Omental fat pad (tissue), 4 donors: ENCODE data around the gene SHQ1. TPM values are rescaled to one million over a fixed set of nuclear protein-coding genes. Genes with fewer than 3 reads are reported as not detected.
A peak's percentile ranks its signal among the peaks of the same experiment; 100 is the strongest.

ENCODE experiments used
- ATAC-seq: fragments of 150-250 bp; one replicate; pipeline ENCODE4 v1.9.1; 2016; ENCODE audit warnings: mild to moderate bottlenecking, moderate library complexity; ENCODE audit not compliant: low FRiP score
- DNase-seq: peaks from one replicate; pipeline ENCODE4 v3.0.0-alpha.2; 2019; ENCODE audit warnings: low spot score
- CTCF ChIP-seq, 3 donors: fragments of 450-650 bp; IDR thresholded peaks; one replicate each; pipeline ENCODE4 v1.5.1; 2016 to 2017; ENCODE audit warnings: antibody characterized with exemption in 3 of 3, mild to moderate bottlenecking in 3 of 3, moderate library complexity in 2 of 3
- total RNA-seq, 4 donors: library from RNA; depleted of rRNA; stranded (reverse); fragments of >200 nt; gene quantifications; one replicate each; pipeline ENCODE4 v1.1.0, GENCODE V29; 2016

SHQ1 gene
- total RNA-seq, 4 donors from 2014 or later, result 11.0 to 22.9 (median 16.7) TPM

DNA sequence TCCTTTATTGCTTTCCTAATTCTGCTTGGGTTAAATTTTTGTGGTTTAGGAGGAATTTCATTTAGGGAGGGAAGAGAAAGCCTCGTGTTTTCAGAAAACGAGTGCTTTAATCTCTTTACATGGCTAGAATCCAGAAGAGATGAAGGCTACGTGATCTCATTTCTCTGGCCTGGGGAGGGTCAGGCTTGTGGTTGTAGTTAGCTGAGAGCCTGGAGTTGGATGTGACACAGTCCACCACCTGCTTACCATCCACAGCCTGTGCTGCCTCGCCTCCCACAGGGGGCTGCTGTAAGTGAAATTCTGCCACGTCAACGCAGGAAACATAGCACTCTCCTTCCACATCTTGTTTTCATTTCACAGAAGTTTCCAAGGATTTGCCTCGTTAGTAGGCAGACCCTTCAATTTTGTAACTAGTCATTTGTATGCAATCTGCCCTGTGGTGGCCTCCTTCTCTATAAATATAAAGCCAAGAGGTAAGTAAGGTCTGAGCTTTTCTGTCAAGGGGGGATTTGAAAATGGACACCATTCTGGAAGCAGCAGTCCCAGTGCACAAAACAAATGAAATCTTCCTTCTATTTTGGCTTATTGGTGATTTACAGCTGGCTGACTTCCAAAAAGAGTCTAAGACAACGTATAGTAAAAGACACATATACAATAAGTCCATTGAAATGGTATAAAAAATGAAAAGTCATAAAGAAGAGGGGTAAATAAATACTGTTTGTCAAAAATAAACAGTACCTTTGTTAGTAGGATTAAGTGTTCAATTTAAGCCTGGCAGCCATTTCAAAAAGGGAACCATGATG, 43.0 kb upstream of the SHQ1 start:
- no peak for TF ChIP-seq CTCF (IDR thresholded peaks at IDR 0.05)
- ATAC-seq (no peak), DNase-seq (no peak)

GRCh38 chr3:72890166-72890925, 42.1 kb upstream of the SHQ1 start:
- ATAC-seq, result no peak

GRCh38 chr3:72889310-72890165, 41.3 kb upstream of the SHQ1 start:
- no peak for DNase-seq
- TF ChIP-seq CTCF (IDR thresholded peaks at IDR 0.05), result no peak
- ATAC-seq, result no peak

More at GRCh38 chr3:72890166-72890925, 42.1 kb upstream of the SHQ1 start:
- TF ChIP-seq CTCF (IDR thresholded peaks at IDR 0.05), result no peak
- DNase-seq, result no peak

DNA sequence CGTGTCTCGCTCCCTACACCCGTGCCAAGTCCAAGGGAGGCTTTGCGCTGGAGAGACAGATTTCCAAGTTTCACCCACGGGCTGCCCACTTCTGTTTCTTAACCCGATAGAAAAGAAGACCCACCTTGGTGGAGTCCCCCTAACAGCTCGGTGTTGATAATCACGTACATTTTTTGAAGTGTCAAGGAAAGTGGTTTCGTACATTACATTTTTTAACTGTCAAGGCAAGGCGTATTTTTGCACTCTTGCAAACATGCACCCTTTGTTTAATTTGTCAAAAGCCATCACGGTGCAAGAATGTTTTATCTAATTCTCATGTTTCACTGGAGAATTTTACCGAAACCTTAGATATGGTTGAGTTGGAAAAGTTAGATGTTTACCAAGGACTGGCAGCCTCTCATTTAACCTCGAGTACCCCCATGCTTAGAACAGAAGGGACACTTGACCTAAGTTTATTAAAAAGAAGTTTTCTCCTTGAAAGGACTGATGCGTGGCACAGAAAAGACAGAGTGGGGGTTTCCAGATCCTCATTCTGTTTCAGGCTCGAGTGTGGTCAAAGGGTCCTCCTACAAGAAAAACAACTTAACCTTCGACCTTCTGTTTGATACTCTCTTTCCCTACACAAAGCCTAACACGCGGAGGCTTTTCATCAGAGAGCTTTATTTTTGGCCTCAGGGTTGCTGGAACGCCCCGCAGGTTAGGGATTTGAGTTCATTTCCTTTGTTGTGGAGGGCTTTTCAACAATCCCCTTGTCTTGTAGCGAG, 40.5 kb upstream of the SHQ1 start:
- TF ChIP-seq CTCF (IDR thresholded peaks at IDR 0.05), result no peak
- ATAC-seq (no peak), DNase-seq (no peak)

DNA sequence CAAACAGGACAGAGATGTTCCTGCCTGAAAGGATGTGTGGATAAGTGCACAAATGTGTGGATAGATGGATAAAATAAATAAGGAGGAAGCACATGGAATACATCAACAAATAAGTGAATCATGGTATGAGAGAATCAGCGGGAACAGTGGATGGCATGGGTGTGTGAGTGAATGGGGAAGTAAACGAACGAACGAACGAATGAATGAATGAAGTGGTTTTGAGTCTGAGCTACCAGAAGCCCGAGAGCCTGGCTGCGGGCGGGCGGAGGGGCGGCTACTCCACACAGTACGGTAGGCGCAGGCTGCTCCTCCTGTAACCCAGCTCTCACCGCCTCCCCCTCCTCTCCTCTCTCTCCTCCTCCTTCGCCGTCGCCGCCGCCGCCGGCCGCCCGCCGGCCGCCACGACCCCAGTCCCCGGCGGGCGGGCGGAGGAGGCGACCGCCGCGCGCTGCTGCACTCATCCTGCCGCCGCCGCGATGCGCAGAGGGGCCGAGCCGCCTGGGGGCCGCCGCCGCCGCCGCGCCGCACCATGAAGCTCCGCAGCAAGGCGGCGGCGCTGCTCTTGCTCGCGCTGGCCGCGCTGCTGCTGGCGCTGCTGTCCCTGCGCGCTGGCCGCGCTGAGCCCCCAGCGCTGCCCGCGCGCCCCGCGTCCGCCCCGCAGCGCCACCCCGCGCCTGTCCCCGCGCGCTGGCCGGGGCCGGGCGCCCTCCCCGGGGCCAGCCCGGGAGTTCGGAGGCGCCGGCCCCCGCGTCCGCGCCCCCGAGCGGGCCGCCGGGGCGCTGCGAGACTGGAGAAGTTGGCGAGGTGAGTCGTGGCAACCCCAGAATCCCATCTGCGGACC, 39.7 kb upstream of the SHQ1 start, which contains the start of gene GXYLT2:
TSS of gene GXYLT2 (plus strand) at position 342 of the 841 bp plus-strand sequence. CDS start at position 530, 188 bp downstream.
- ATAC-seq (peak; percentile 60), DNase-seq (no peak)
- TF ChIP-seq CTCF (IDR thresholded peaks at IDR 0.05), result no peak
